HG03457 (cell line): ENCODE results near the gene CA10.

Source experiments
- ATAC-seq: cut with Tn5 transposase; IDR thresholded peaks from one replicate; pipeline ENCODE4 v1.9.1; 2021; ENCODE audit warnings: moderate number of reproducible peaks; ENCODE audit not compliant: unreplicated experiment

CA10 gene

DNA sequence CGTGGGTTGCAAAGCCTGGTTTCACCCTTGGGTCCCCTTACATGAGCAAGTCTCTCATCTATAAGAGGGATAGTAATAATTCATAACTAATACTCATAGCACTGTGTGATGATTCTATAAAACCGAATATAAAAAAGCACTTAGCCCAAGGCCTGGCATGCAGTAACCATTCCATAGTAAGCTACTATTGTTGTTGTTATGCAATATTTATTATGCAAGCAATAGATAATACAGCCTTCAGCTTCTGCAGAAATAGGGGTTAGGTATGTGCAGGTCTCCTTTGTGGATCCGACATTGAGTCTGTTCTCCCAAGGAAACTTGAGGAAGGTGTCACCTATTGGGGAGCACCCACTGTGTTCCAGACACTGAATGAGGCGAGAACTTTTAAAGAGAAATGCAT, 497.1 kb downstream of the CA10 start:
- no peak for ATAC-seq

DNA sequence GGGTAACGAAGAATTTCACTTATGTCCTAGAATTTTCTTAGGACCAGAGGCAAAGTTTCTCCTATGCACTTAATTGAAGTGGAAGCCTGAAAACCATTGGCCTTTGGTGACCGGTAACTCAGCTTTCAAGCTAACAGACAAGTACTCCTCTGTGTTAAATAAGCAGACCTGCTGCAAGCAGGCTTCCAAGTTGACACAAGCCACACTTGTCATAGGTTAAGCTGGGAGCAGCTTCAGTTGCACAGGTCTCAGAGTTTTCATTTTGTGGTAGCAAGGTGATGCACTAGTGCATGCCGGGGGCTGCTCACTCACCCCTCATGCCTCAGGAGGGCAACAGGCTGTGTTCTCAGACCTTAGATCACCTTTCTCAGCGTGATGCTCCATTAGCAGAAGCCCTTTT, 498.2 kb downstream of the CA10 start:
- ATAC-seq: no peak

DNA sequence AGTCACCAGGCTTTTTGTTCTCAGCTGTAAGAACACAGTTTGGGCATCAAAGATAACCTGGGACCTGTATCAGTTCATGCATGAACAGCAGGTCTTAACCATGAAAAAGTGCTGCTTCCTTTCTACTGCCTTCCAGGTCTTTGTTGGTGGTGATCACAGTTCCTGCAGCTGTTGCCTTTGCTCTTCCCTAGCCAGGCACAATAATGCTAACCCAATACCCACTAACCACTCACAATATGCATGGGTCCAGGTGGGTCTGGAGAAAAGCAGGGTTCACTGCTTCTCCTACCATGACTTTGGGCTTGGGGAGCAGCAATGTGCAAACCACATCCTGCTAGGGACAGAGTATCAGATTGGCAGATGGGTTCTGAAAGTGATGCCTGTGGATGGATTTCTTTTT, 501.3 kb downstream of the CA10 start:
- no peak for ATAC-seq

DNA sequence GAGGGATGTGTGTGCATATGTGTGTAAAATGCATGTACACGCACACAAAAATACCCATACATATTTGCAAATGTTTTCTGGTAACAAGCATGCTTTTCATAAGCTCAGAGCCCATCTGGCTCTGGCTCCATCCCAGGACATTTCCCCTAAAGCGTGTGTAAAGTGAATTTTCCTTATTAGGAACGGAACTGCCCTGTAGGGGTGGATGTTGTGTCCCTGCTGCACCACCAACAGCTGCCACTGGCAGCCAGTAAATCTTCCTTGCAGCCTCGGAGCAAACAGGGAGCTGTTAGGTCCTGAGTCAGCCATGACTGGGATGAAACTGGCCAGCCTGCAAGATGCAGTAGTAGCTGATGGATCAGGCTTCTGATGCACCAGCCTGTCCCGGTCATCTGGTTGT, 504.6 kb downstream of the CA10 start:
- no peak for ATAC-seq

DNA sequence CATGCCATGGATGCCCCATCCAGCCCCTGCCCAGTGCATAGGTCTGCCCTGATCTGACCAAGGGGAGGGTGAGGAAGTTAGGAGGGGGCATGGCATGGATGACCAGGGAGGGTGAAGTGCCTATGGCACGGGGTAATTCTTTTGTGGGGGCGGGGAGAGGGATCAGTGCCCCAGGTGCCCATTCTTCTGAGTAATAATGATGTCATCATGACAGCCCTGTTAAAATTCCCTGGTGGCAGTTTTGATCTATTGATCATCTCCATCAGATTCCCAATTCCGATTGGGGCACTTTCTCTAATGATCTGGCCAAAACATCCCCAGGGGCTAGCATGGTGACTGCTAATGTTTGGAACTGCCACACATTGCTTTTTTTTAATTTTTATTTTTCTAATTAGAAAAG, 506.0 kb downstream of the CA10 start:
- ATAC-seq: no peak

DNA sequence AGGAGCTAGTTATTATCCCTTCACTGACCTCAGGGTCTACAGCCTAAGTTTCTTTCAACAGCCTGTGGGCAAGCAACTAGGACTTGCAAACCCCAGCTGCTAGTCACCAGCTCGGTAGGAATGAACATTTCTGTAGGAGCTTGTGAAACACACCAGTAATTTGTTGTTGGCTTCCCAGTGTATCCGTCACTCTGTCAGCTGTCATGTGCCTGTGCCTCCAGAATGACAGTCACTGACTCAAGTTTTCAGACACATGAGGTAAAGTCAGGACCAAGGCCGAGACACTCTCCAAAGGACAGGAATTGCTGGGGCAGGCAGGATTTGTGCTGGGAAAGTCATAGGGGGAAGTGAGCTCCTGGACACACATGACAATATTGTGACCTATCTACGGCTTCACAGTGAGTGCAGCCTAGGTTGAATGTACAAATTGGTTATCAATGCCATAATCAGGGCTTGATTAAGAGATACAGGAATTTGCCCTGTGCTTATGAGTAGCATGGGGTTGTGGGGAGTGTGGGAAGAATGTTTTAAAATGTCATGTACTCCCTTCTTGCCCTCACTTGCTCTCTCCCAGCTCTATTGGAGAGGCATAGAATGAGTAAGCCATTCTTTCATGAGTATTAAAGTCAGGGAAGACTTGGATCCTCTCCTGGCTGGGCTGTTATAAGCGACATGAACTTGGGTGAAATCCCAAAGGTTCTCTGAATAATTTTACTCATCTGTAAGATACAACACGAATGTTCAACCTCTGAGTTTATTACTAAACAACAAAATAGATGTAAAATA, 506.8 kb downstream of the CA10 start:
- no peak for ATAC-seq

DNA sequence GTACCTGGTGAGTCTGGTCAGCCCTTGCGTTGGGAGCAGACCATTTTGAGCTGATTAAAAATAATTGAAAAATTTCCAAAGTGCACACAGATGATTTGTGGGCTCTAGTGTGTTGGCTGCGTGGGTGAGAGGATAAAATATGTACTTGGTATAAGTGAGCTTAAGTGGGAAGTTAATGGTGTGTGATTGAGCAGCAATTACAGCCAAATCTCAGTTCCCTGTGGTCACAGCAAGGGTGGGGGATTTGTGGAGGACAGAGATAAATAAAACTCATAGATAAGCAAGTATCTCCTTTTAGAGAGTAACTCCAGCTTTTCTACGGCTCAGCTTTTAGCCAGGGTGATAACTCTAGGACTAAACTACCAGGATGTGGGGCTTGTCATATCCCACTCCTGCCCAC, 507.7 kb downstream of the CA10 start:
- no peak for ATAC-seq

DNA sequence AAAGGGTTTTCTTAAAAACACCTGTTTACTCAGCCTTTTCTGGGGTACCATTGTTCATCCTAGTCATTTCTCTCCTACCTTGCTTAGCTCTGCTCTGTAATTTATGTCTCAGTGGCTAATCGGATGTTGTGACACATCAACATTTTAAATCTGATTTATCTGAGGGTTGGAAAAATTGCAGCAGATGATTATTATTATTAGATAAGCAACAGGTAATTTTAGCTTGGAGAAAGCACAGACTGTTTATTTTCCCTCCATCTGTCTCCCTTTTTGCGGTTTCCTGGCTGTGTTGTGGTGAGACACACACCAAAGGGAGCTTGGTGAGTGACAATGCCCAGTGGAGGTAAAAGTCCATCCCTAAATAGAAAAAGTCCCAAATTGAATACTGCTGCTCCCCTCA, 508.3 kb downstream of the CA10 start:
- no peak for ATAC-seq

DNA sequence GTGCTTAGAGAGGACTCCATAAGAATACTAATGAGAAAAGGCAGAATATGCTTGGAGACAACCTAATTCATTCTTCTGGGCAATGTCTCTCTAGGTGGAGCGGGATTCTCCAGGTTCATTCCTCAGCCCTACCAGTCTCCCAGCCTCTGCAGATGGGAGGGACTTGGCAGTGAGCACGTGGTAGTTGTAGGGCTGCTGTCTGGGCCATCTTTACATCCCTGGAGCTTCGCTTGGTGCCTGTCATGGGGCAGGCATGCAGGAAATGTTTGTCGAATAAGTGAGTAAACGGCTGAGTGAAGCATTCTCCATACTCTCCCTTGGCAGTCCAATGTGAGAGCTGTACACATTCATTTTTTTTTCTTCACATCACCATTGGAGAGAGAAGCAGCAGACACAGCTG, 510.7 kb downstream of the CA10 start:
- no peak for ATAC-seq

DNA sequence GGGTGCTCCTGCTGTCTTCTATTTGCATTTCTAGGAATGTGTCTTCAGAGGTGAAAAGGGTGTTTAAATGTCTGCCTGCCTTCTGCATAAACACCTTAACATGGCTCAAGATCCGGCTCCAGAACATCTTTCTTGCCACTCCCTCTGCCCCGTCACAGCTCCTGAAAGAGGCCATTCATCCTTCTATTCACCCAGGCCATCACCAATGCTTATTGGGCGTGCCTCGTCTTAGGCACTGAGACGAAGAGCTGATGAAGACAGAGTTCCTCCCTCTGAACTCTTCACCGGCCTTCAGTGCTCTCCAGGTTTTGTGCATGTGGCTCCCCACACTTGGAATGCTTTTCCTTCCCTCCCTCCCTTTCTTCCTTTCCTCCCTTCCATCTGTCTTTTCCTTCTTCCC, 511.4 kb downstream of the CA10 start:
- no peak for ATAC-seq

DNA sequence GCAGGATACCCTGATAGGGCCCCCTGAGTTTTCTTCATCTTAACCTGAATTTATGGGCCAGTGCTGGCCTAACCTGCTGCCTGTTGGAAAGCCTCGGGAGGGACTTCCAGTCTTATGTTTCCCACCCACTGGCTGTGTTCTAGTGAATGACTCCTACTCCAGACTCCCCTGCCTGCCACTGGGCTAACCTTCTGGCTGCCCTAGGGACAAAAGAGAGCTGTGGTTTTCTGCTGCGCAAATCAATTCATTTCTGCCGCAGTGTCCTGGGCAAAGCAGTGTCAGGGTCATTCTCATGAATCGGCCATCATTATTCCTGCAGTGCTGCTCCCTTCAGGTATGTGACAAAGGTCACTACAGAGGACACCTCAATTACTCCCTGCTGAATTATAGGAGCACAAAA, 512.0 kb downstream of the CA10 start:
- ATAC-seq: no peak

DNA sequence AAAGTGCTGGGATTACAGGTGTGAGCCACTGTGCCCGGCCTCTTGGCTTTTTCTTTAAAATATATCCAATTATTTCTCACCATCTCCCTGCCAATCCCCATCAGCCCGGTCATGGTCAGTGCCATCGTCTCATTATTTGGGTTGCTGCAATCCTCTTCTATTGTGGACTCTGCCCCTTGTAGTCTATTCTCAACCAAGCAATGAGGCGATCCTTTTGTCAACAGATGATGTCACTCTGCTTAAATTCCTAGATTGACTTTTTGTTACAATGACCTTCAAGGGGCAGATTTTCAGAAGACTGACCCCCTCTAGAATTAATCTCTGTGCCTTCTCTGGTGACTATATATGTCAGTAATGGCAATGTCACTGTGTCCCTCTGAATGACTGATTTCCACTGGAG, 513.5 kb downstream of the CA10 start:
- no peak for ATAC-seq

DNA sequence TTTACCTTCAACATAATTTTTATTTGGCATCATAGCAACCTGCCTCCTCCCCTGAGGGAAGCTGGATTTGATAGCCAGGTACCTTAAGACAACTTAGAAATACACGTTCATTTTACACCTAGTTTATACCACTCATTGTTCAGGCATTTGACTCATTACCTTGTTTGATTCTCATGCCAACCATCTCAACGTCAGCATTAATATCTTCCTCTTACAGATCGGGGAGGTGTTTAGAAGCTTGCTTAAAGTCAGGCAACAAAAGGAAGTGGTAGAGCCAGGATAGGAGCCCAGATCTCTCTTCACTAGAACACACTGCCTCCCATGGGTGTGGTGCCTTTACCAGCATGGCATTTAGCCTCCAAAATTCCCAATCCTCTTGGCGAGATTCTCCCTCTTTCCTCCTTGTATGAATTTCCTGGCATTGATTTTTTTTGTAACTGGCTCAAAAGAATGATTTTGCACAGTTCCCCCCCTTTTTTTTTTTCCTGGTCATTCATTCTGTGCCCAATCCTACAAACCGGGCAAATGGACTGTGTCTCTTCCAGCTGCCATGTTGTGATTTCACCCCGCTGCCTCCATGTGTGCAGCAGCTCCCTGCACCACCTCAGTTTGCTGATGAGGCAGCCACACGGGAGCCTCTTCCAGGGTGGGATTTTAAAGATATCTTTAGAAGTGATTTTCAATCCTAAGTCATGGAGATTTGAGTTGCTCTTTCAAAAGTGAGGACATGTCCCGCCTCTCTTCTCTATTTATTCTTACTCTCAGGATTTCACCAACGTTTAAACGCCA, 514.6 kb downstream of the CA10 start:
- ATAC-seq: no peak

DNA sequence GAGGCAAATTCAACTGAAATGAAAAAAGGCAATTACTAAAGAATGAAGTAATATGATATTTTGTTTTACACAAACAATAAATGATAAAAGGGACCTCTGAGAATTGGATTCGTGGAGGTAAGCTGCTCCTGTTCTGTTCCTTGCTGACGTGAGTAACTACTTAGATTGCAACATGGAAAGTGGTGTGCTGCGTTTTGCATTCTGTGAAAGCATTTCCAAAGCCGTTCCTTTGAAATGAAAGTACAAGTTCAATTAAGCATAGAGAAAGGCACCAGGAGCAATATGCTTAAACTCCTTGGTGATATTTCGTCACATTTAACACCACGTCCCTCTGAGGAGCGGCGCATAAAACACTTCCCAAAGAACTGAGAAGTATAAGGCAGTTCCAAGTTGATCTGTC, 516.5 kb downstream of the CA10 start:
- no peak for ATAC-seq

DNA sequence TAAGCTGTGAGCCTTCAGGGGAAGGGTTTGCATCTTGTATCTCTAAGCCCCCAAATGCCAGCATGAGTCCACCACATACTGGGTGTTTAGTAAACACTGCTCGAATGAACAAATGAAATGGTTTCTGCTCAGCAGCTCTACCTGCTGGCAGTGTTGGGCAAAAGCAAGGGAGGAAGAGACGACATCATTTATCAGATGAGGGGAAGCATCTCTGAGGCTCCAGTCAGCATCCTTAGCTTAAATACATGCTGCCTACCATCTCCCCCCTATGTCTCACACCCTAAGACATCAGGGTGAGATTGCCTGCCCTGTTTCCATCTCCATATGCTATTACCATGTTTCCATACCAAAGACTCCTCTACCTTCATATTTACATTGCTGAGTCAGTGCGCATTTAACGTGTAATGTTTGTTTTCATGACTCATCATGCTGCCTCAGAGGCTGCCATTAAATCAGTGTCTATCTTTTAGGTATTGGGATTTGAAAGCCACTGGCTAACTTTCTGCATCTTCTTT, 518.3 kb downstream of the CA10 start:
- no peak for ATAC-seq

DNA sequence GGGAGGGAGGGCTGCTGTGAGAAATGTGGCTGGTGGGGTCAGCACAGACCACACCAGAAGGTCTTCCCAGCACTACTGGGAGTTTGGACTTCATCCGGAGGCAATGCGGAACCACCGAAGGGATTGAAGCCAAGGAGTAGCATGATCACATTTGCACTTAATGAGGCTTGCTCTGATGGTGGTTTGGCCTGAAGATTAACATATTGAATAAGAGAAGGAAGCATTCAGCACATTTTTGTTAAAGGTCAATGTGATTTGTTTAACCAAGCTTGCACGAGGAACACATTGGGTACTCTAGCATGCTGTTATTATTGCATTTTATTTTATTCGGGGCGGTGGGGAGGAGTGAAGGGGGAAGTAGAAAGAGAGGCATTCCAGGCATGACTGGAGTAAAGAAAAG, 519.5 kb downstream of the CA10 start:
- ATAC-seq: no peak

DNA sequence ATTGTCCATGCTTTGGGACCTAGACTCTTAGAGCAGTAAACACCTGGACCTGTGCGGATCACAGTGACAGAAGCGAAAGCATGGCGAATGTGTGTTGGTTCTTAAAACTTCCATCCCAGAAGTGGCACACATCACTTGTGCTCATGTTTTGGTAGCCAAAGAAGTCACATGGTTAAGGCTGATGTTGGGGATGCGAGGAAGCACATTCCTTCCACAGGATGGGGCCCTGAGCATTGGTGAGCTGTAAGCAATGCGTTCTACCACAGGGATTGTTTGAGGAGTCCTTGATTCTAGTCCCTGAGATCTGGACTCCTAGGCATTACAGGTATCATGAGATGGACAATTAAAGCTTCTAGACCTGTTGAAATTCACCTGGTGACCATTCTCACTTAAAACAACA, 522.2 kb downstream of the CA10 start:
- no peak for ATAC-seq

DNA sequence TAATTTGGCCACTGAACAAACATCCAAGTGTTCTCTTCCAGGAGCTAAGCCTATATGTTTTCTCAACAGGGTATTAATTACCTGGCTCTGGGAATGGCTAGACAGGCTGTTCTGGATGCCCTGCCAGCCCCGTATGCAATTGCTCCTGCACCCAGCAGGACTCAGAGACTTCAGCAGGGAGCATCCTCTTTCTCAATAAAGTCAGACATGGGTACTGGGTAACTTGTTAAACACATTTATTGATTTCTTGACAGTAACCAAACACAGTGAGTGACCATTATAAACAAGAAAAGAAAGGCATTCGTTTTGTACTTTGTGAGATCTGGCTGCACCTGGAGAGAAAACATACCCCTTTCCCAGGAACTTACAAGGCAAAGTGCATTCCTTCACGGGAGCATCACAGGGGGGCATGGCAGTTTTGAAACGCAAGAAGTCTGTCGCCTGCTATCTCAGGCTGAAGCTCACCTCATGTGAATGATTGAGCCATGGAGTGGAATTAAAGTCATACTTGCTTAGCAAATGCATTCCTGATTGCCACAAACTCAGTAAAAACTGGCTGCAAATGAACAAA, 528.3 kb downstream of the CA10 start:
- ATAC-seq: no peak

DNA sequence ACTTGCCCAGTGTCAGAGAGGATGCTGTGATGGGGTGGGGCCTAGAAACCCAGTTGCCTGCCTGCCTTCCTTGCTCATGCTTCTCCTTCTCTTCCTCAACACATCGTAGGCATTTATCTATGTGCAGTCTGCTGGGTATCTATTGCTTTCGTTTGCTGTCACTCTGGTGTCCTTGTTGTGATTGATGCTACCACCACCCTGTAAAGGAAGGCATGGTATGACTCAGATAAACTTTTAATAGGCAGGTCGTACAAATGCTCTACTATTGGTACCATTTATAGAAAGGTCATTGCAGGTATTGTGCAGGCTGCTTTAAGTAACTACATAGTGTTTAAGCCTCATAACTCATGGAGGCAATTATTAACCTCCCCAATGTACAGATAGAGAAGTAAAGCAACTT, 529.3 kb downstream of the CA10 start:
- ATAC-seq: no peak

DNA sequence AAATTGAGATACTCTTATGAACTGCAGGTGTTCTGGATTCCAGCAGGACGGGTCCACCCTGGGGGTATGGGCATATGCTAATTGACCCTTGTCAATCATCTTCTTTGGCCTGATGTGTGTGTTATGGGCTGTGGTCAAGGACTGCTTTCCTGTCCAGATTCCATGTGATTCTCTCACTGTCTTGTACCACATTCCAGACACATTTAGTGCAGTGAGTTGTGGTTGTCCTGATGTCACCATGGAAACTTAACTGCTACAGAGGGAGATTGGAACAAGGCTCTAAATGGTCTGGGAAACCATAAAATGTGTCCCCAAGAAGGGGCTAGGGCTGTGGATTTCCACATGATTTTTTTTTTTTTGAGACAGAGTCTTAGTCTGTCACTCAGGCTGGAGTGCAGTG, 530.7 kb downstream of the CA10 start:
- ATAC-seq: no peak

DNA sequence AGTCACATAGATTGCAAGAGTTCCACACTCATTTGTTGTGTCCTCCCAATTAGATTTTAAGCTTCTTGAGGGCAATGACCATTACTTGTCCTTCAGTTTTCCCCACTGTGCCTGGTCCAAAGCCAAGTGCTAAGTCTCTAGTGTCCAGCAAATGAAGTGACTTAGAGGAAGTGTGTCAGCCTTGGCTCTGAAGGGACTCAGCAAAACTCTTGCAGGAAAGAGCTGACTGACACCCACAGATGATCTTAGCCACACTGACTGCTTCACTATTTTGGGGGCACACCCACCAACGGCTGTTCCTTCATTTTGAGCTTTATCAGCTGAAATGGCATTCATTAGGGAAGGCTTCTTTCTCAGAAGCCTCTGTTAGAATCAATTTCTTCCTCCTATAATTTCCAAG, 540.0 kb downstream of the CA10 start:
- no peak for ATAC-seq

DNA sequence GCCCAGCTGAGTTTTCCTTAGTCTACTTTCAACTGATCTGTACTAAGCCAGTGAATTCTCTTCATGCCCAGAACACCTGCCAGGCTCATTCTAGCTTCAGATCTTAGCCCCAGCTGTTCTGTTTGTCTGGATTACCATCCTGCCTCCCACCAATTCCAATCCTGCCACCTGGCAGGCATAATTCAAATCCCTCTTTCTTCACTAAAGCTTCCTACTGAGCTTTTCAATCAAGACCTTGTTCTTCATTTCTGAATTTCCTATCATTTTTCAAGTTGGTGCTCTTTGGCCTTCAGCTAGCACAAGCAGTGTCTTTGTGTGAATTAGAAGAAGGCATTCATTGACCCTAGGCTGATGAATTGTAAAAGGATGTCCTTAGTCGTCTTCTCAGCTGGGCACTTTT, 540.5 kb downstream of the CA10 start:
- no peak for ATAC-seq
